COLO668 (cell line): ENCODE measurements around the gene KRTAP4-1.
"Not testable (repeated sequence)": the region's sequence is repeated elsewhere in the genome, so short reads cannot be mapped to it uniquely, and the experiment has no call there.

Experiments
- DNase-seq: peaks from one replicate; lab custom pipeline; 2025; ENCODE audit not compliant: unreplicated experiment; lab: John Stamatoyannopoulos, UW

The KRTAP4-1 gene

GRCh38 chr17:41176744-41177387 is 7.8 kb downstream of the KRTAP4-1 start:
- DNase-seq, result no peak

DNA sequence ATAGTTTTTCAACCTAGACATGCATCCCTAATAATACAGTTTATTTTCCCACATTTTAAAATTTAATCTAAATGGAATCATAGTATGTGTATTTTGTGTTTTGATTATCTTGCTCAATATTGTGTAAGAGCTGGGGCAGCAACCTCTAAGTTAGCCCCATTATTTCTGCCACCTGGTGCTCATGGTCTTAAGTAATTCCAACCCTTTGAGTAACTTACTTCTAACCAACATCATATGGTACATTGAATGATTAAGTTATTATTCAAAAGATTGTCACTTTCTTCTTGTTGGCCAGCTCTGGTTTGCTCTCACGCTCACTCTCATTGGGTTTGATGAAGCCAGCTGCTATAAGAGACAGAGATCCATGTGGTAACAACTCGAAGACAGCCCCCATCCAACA is 12.8 kb downstream of the KRTAP4-1 start:
- DNase-seq, result no peak

DNA sequence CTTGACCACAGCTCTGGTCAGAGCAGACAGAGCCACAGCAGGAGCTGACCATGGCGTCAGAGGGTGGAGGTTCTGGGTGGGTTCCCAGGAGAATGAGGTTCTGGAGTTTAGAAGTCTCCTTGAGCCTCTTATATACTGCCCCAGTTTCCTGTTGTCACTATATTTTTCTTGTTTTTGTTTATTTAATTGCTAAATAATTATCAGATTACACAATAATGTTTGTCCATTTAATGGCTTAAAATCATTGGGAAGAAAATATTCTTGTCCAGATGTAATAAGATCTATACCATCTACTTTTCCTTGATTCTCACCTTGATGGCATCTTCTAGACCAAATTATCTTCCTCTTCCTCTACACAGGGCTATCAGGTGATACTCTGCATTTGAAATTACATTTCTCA is 16.6 kb downstream of the KRTAP4-1 start, which contains the start of gene KRTAP4-3:
TSS of gene KRTAP4-3 (minus strand) at position 101 of the 400 bp plus-strand sequence. CDS start at position 52, 49 bp downstream.
- DNase-seq, result no peak

DNA sequence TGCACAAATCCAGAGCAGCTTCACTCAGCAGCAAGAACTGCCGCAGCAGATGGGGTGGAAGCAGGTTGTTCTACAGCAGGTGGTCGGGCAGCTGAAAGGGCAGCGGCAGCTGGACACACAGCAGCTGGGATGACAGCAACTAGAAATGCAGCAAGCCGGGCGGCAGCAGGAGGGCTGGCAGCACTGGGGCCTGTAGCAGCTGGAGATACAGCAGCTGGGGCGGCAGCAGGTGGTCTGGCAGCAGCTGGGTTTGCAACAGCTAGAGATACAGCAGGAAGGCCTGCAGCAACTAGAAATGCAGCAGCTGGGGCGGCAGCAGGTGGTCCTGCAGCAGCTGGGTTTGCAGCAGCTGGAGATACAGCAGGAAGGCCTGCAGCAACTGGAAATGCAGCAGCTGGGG is 17.1 kb downstream of the KRTAP4-1 start:
- DNase-seq, result peak; percentile 17

DNA sequence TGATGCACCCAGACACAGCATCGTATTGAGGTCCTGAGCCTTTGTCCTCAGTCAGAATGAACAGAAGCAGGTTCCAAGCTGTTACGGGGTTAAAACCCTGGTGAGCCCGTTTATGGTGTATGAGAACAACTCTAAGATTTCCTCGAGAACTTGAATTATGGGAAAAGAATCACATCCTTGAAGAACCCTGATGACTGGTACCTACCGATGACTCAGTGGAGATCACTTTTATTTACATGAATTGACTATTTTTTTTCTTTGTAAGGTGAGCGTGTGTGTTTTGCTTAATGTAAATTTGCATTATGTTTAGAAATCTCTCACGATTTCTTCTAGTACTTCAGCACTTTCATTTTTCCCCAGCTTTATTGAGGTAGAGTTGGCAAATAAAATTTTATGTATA is 20.9 kb downstream of the KRTAP4-1 start:
- DNase-seq, result no peak

GRCh38 chr17:41160648-41161047 is 24.1 kb downstream of the KRTAP4-1 start, which contains the start of gene KRTAP4-4:
TSS of gene KRTAP4-4 (minus strand) at chr17:41160748. CDS start at chr17:41160691, 57 bp downstream.
- DNase-seq, result no peak

GRCh38 chr17:41160190-41160589 is 24.5 kb downstream of the KRTAP4-1 start:
- DNase-seq, result not testable (repeated sequence)

DNA sequence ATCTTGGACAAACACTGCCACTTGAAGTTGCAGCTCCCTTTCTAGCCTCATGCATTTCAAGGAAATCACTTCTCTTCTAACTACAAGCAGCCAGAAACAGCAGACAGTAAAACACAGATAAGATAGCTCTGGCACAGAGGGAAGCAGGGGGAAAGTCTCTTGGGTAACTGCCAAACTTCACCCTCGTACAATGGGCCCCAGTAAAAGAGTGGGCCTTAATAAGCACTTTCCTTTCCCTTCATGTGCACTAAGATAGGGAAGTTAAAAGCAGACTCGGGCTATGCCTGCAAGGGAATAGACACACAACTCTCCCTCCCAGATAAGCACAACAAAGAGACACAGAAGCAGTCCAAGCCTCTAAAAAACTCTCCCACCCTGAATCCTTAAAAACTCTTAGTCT is 30.9 kb downstream of the KRTAP4-1 start:
- DNase-seq, result no peak

DNA sequence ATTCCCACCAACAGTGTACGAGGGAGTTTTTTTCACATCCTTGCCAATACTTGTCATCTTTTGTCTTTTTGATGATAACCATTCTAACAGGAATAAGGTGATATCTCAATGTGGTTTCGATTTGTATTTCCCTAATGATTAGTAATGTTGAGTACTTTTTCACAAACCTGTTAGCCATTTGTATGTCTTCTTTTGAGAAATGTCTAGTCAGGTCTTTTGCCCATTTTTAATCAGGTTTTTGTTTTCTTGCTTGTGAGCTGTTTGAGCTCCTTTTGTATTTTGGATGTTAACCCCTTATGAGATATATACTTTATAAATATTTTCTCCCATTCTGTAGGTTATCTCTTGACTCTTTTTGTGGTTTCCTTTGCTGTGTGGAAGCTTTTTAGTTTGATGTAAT is 33.2 kb downstream of the KRTAP4-1 start:
- DNase-seq, result no peak

DNA sequence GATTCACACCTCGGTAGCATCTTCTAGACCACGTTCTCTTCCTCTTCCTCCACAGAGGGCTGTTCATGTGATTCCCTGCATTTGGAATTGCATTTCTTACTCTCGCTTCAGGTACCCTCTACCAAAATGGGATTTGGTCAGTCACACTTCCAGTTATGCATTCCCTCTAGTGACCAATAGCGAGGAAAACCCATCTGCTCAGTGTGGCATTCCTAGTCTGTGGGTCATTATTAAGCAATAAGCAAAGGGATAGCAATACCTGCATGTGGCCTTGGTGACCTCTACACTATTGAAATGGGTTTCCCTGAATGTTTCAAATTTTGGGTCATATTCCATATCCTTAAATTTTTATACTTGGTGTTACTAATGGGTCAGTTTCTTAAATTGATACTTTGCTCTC is 34.7 kb downstream of the KRTAP4-1 start:
- DNase-seq, result no peak

DNA sequence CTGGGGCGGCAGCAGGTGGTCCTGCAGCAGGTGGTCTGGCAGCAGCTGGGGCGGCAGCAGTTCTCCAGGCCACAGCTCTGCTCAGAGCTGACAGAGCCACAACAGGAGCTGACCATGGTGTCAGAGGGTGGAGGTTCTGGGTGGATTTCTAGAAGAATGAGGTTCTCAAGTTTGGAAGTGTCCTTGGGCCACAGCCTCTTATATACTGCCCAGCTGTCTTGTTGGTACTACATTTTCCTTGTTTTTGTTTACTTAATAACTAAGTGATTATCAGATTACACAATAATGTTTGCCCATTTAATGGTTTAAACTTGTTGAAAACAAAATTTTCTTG is 35.1 kb downstream of the KRTAP4-1 start, which contains the start of gene KRTAP4-5:
TSS of gene KRTAP4-5 (minus strand) at position 174 of the 334 bp plus-strand sequence. CDS start at position 116, 58 bp downstream.
- no peak for DNase-seq

- DNase-seq, result not testable (repeated sequence)
These were observed 35.6 kb downstream of the KRTAP4-1 start for GRCh38 chr17:41148971-41149651.

GRCh38 chr17:41147531-41148204 is 37.0 kb downstream of the KRTAP4-1 start:
- no peak for DNase-seq

- no peak for DNase-seq
These were observed 39.5 kb downstream of the KRTAP4-1 start for GRCh38 chr17:41145261-41145660.

DNA sequence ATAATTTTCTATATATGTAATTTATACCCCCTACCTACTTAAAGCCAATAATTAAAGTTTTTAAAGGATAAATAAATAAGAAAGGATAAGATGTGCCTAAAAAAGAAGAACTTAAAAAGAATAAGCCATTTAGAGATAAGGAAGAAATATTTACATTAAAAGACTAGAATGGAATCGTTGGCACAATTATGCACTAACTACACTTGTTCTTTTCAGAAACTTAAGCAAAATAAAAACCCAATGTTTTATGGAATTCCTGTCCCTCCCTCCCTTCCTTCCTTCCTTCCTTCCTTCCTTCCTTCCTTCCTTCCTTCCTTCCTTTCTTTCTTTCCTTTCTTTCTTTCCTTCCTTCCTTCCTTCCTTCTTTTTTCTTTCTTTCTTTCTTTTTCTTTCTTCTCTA is 39.9 kb downstream of the KRTAP4-1 start:
- DNase-seq, result no peak

DNA sequence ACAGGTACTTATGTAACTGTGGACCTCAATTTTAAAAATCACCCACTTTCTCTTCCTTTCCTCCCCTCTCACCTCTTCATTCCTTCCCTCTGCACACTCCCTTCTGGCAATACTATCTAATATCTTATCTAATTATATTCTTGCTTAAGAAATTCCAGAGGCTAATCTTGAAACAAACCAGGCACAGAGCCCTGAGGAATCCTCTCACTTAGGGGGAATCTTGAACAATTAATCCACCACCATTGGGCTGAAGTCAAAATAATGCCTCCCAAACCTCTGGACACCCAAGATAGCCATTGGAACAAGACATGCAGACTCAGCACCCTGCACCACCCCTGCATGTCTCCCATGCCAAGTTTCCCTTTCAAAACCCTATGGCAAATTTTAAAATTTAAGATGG is 43.4 kb downstream of the KRTAP4-1 start:
- no peak for DNase-seq

GRCh38 chr17:41140360-41141131 is 44.2 kb downstream of the KRTAP4-1 start, which contains the start of gene KRTAP4-6:
TSS of gene KRTAP4-6 (minus strand) at chr17:41140544. CDS start at chr17:41140487, 57 bp downstream.
- no peak for DNase-seq

DNA sequence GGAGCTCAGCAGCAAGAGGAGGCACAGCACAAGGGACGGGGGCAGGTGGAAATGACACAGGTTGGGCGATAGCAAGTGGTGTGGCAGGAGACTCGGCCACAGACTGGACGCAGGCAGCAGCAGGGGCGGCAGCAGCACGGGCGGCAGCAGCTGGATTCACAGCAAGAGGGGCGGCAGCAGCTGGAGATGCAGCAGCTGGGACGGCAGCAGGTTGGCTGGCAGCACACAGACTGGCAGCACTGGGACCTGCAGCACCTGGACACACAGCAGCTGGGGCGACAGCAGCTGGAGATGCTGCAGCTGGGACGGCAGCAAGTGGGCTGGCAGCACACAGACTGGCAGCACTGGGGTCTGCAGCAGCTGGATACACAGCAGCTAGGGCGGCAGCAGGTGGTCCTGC is 44.8 kb downstream of the KRTAP4-1 start:
- not testable (repeated sequence) for DNase-seq
